IMR-90 (cell line): ENCODE data around the gene ERICH6B. TPM values are rescaled to one million over a fixed set of nuclear protein-coding genes. Genes with fewer than 3 reads are reported as not detected.
"Not testable (repeated sequence)": the region's sequence is repeated elsewhere in the genome, so short reads cannot be mapped to it uniquely, and the experiment has no call there.

Experiments used
- ATAC-seq: fragments of 200-7000 bp; cut with Tn5 transposase; 2 replicates; pipeline ENCODE4 v1.9.1; 2020; ENCODE audit warnings: low read depth, mild to moderate bottlenecking, moderate library complexity
- BruUV-seq: library from RNA; stranded (reverse); fragments of 400-500 nt; replicated peaks from 2 replicates; lab custom pipeline; 2021; lab: Mats Ljungman, UMichigan
- CTCF ChIA-PET: fragments of 300-600 bp; formaldehyde crosslinking; extraction: SDS; loops from one replicate; lab custom pipeline; 2021; ENCODE audit warnings: antibody characterized with exemption; lab: Yijun Ruan, JAX
- POLR2A ChIA-PET: fragments of 300-600 bp; sonication (Branson Sonifier 250); formaldehyde crosslinking; loops from one replicate; lab custom pipeline; 2022; ENCODE audit warnings: antibody characterized with exemption; ENCODE audit not compliant: unreplicated experiment; lab: Charles Lee
- DNase-seq: peaks from one replicate; pipeline ENCODE4 v3.0.0; 2013
- H2AFZ ChIP-seq: replicated peaks from 2 replicates; pipeline ENCODE3; 2013; ENCODE audit warnings: low read length, mild to moderate bottlenecking; ENCODE audit not compliant: poor library complexity
- H2AK5ac ChIP-seq: 2 replicates; pipeline ENCODE4 v1.6.1; 2013; ENCODE audit warnings: low read depth, low read length, inconsistent platforms
- H2AK9ac ChIP-seq: replicated peaks from 2 replicates; pipeline ENCODE3; 2013; ENCODE audit warnings: mild to moderate bottlenecking, low read depth, low read length, moderate library complexity; ENCODE audit not compliant: poor library complexity
- H2BK120ac ChIP-seq: 2 replicates; pipeline ENCODE4 v1.6.1; 2013; ENCODE audit warnings: low read depth, low read length, inconsistent platforms
- H2BK15ac ChIP-seq: 3 replicates; pipeline ENCODE4 v1.6.1; 2013; ENCODE audit warnings: low read depth, low read length, inconsistent platforms
- H2BK20ac ChIP-seq: 2 replicates; pipeline ENCODE4 v1.6.1; 2013; ENCODE audit warnings: low read depth, mild to moderate bottlenecking, inconsistent platforms, low read length, moderate library complexity
- H2BK5ac ChIP-seq: 2 replicates; pipeline ENCODE4 v1.6.1; 2013; ENCODE audit warnings: mild to moderate bottlenecking, low read depth, low read length, inconsistent platforms; ENCODE audit not compliant: poor library complexity, severe bottlenecking
- H3K14ac ChIP-seq: replicated peaks from 2 replicates; pipeline ENCODE4 v1.6.1; 2013; ENCODE audit warnings: low read depth, low read length, inconsistent platforms
- H3K18ac ChIP-seq: 2 replicates; pipeline ENCODE4 v1.6.1; 2013; ENCODE audit warnings: low read depth, low read length, control low read depth
- H3K23ac ChIP-seq: 2 replicates; pipeline ENCODE4 v1.6.1; 2013; ENCODE audit warnings: low read depth, low read length, inconsistent platforms
- H3K27ac ChIP-seq: 2 replicates; pipeline ENCODE4 v1.5.1; 2013; ENCODE audit warnings: mild to moderate bottlenecking, control low read depth, low read length; ENCODE audit not compliant: insufficient read depth
- H3K27me3 ChIP-seq: 2 replicates; pipeline ENCODE4 v1.6.1; 2013; ENCODE audit warnings: low read length; ENCODE audit not compliant: control insufficient read depth, insufficient read depth
- H3K36me3 ChIP-seq: 2 replicates; pipeline ENCODE4 v1.6.1; 2013; ENCODE audit warnings: low read length, mixed read lengths; ENCODE audit not compliant: control insufficient read depth, insufficient read depth
- H3K4ac ChIP-seq: 2 replicates; pipeline ENCODE4 v1.6.1; 2013; ENCODE audit warnings: low read depth, low read length, inconsistent platforms
- H3K4me1 ChIP-seq: 2 replicates; pipeline ENCODE4 v1.6.1; 2013; ENCODE audit warnings: low read length, mixed read lengths; ENCODE audit not compliant: control insufficient read depth, insufficient read depth
- H3K4me2 ChIP-seq: 2 replicates; pipeline ENCODE4 v1.6.1; 2013; ENCODE audit warnings: low read depth, mild to moderate bottlenecking, control low read depth, low read length, moderate library complexity
- H3K4me3 ChIP-seq: 2 replicates; pipeline ENCODE4 v1.5.1; 2013; ENCODE audit warnings: low read depth, mild to moderate bottlenecking, control low read depth, low read length, moderate library complexity; ENCODE audit not compliant: insufficient read depth
- H3K56ac ChIP-seq: 2 replicates; pipeline ENCODE4 v1.6.1; 2013; ENCODE audit warnings: low read length, inconsistent platforms; ENCODE audit not compliant: insufficient read depth; ENCODE audit errors: extremely low read depth
- H3K79me1 ChIP-seq, 2 experiments: 2 replicates each; pipeline ENCODE4 v1.6.1; 2013; ENCODE audit warnings: low read length in 2 of 2, inconsistent platforms in 1 of 2, low read depth in 1 of 2
- H3K9ac ChIP-seq: 2 replicates; pipeline ENCODE4 v1.6.1; 2013; ENCODE audit warnings: low read depth, low read length, control low read depth
- H3K9me1 ChIP-seq: 2 replicates; pipeline ENCODE4 v1.6.1; 2013; ENCODE audit warnings: low read length, inconsistent platforms; ENCODE audit not compliant: insufficient read depth
- H3K9me3 ChIP-seq: 2 replicates; pipeline ENCODE4 v1.6.1; 2013; ENCODE audit warnings: low read length; ENCODE audit not compliant: control insufficient read depth, insufficient read depth
- H4K20me1 ChIP-seq: 2 replicates; pipeline ENCODE4 v1.6.1; 2013; ENCODE audit warnings: low read length, inconsistent platforms; ENCODE audit not compliant: insufficient read depth
- H4K5ac ChIP-seq: 2 replicates; pipeline ENCODE4 v1.6.1; 2013; ENCODE audit warnings: mild to moderate bottlenecking, low read depth, low read length, control low read depth
- H4K8ac ChIP-seq, 2 experiments: 2 replicates each; pipeline ENCODE4 v1.6.1; 2013; ENCODE audit warnings: low read depth in 2 of 2, low read length in 2 of 2, control low read depth in 1 of 2, inconsistent platforms in 1 of 2
- H4K91ac ChIP-seq: 2 replicates; pipeline ENCODE4 v1.6.1; 2013; ENCODE audit warnings: low read depth, low read length, inconsistent platforms; ENCODE audit not compliant: insufficient read depth
- WGBS, 2 experiments: methylation state at CpG; one replicate each; pipeline versions ENCODE4 v1.1.5 to v1.1.7; 2013; ENCODE audit warnings: missing lambda C conversion rate in 2 of 2; ENCODE audit not compliant: insufficient read length in 1 of 2; ENCODE audit errors: extremely low coverage in 2 of 2; 5-methylcytosine and 5-hydroxymethylcytosine counted together
- dilution Hi-C: fragments of 300-500 bp; cut with HindIII; formaldehyde crosslinking; loops from one replicate; pipeline ENCODE4 v1.14.3; 2018; ENCODE audit warnings: low sequenced_read_pairs; ENCODE audit not compliant: unreplicated experiment
- in situ Hi-C: fragments of 300-500 bp; cut with MboI; formaldehyde crosslinking; loops from 3 replicates; pipeline ENCODE4 v1.14.3; 2019; ENCODE audit warnings: low sequenced_read_pairs, inconsistent platforms, mixed read lengths
- intact Hi-C: fragments of 100-400 bp; cut with micrococcal nuclease; formaldehyde crosslinking; loops from 2 replicates; pipeline ENCODE4 v1.10.0; 2022
- polyA plus RNA-seq, 3 experiments: library from polyadenylated mRNA; depleted of rRNA; stranded (reverse); fragments of >200 nt; gene quantifications; 2 replicates each; pipeline ENCODE4 v1.2.3, GENCODE V29; 2012; ENCODE audit warnings: low replicate concordance in 1 of 3
- total RNA-seq: library from RNA; depleted of rRNA; stranded (reverse); fragments of >200 nt; gene quantifications from 2 replicates; pipeline ENCODE4 v1.2.3, GENCODE V29; 2012

ERICH6B gene
- total and polyA plus RNA-seq, 2 of the 4 experiments (the other 2 are of a cell fraction), result not detected

- H3K36me3 ChIP-seq, POLR2A ChIA-PET, H3K27ac ChIP-seq, H4K91ac ChIP-seq, H3K23ac ChIP-seq, H2BK20ac ChIP-seq, H3K4me1 ChIP-seq, BruUV-seq, H2BK15ac ChIP-seq, H3K14ac ChIP-seq, dilution Hi-C loops, DNase-seq, intact Hi-C loops, H4K5ac ChIP-seq, H3K56ac ChIP-seq, H3K18ac ChIP-seq, H2BK5ac ChIP-seq, ATAC-seq, H2AK9ac ChIP-seq, H3K4ac ChIP-seq, H3K27me3 ChIP-seq, H2AFZ ChIP-seq, H3K4me3 ChIP-seq, H2AK5ac ChIP-seq, H2BK120ac ChIP-seq, H3K9me1 ChIP-seq, H4K8ac ChIP-seq, H4K20me1 ChIP-seq, H3K4me2 ChIP-seq, H3K9ac ChIP-seq, H3K9me3 ChIP-seq, H3K79me1 ChIP-seq, CTCF ChIA-PET, in situ Hi-C loops: not testable (repeated sequence)
- whole genome bisulfite sequencing, 2 experiments, result no CpG with 5 or more reads among the region's 1 CpG
These were observed 19.8 kb upstream of the ERICH6B start for GRCh38 chr13:45635291-45635690.
